Prostate gland (tissue), 2 donors: Measurements from ENCODE around the gene PCDHGB7.

Source experiments
- POLR2AphosphoS5 ChIP-seq: sonication (generic); formaldehyde crosslinking; IDR thresholded peaks from one replicate; pipeline ENCODE4 v1.6.1; 2017; ENCODE audit warnings: antibody characterized with exemption
- TF ChIP-seq, protein P1 (sequence below), 4 experiments: fragments of 200-600 bp in 2 of 4; fragments of 450-650 bp in 2 of 4; sonication (generic) in 2 of 4; IDR thresholded peaks; 1 replicate in 3 of 4; 2 replicates in 1 of 4; pipeline ENCODE4 v1.5.1; 2016 to 2019; ENCODE audit warnings: antibody characterized with exemption in 4 of 4, mild to moderate bottlenecking in 2 of 4, moderate library complexity in 2 of 4

DNA sequence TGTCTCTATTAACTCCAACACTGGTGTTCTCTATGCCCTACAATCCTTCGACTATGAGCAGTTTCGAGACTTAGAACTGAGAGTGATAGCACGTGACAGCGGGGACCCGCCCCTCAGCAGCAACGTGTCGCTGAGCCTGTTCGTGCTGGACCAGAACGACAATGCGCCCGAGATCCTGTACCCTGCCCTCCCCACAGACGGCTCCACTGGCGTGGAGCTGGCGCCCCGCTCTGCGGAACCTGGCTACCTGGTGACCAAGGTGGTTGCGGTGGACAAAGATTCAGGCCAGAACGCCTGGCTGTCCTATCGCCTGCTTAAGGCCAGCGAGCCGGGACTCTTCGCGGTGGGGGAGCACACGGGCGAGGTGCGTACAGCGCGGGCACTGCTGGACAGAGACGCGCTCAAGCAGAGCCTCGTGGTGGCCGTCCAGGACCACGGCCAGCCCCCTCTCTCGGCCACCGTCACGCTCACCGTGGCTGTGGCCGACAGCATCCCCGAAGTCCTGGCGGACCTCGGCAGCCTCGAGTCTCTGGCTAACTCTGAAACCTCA, 5.3 kb downstream of the PCDHGB7 start:
- TF ChIP-seq, protein P1, sequence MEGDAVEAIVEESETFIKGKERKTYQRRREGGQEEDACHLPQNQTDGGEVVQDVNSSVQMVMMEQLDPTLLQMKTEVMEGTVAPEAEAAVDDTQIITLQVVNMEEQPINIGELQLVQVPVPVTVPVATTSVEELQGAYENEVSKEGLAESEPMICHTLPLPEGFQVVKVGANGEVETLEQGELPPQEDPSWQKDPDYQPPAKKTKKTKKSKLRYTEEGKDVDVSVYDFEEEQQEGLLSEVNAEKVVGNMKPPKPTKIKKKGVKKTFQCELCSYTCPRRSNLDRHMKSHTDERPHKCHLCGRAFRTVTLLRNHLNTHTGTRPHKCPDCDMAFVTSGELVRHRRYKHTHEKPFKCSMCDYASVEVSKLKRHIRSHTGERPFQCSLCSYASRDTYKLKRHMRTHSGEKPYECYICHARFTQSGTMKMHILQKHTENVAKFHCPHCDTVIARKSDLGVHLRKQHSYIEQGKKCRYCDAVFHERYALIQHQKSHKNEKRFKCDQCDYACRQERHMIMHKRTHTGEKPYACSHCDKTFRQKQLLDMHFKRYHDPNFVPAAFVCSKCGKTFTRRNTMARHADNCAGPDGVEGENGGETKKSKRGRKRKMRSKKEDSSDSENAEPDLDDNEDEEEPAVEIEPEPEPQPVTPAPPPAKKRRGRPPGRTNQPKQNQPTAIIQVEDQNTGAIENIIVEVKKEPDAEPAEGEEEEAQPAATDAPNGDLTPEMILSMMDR (IDR thresholded peaks at IDR 0.05) = no peak
- no peak for TF ChIP-seq POLR2AphosphoS5
